HL-60 (cell line): ENCODE measurements around the gene ARHGAP10.
A peak's percentile ranks its signal among the peaks of the same experiment; 100 is the strongest.

Experiments
- DNase-seq, 2 experiments: peaks; one replicate each; pipeline ENCODE4 v3.0.0-alpha.2; 2010 to 2020; ENCODE audit warnings: low read depth in 1 of 2, low spot score in 1 of 2
- H3K27ac ChIP-seq: fragments of 250-450 bp; sonication (Bioruptor Pico); replicated peaks from 2 replicates; pipeline ENCODE4 v1.5.1; 2020; ENCODE audit warnings: mild to moderate bottlenecking, moderate library complexity
- H3K27me3 ChIP-seq: fragments of 250-450 bp; sonication (Bioruptor Pico); 2 replicates; pipeline ENCODE4 v1.5.1; 2021; ENCODE audit warnings: mild to moderate bottlenecking, moderate library complexity; ENCODE audit not compliant: insufficient read depth, poor library complexity, severe bottlenecking
- H3K4me3 ChIP-seq: replicated peaks from 2 replicates; pipeline ENCODE4 v1.5.1; 2011; ENCODE audit warnings: mild to moderate bottlenecking, control low read depth, low read length; ENCODE audit not compliant: insufficient read depth
- CTCF ChIP-seq: IDR thresholded peaks from one replicate; pipeline ENCODE4 v1.5.1; 2011; ENCODE audit warnings: low read length, control low read depth, inconsistent platforms; ENCODE audit not compliant: insufficient read depth
- GABPA ChIP-seq: IDR thresholded peaks from 2 replicates; pipeline ENCODE4 v1.6.1; 2012; ENCODE audit warnings: low read depth
- POLR2AphosphoS5 ChIP-seq: IDR thresholded peaks from 2 replicates; pipeline ENCODE4 v1.6.1; 2012; ENCODE audit warnings: low read depth
- REST ChIP-seq: IDR thresholded peaks from 2 replicates; pipeline ENCODE4 v1.6.1; 2012; ENCODE audit warnings: low read depth; ENCODE audit not compliant: insufficient replicate concordance
- SPI1 ChIP-seq: IDR thresholded peaks from 2 replicates; pipeline ENCODE4 v1.6.1; 2012; ENCODE audit warnings: low read depth, mild to moderate bottlenecking, borderline replicate concordance

Gene ARHGAP10

DNA sequence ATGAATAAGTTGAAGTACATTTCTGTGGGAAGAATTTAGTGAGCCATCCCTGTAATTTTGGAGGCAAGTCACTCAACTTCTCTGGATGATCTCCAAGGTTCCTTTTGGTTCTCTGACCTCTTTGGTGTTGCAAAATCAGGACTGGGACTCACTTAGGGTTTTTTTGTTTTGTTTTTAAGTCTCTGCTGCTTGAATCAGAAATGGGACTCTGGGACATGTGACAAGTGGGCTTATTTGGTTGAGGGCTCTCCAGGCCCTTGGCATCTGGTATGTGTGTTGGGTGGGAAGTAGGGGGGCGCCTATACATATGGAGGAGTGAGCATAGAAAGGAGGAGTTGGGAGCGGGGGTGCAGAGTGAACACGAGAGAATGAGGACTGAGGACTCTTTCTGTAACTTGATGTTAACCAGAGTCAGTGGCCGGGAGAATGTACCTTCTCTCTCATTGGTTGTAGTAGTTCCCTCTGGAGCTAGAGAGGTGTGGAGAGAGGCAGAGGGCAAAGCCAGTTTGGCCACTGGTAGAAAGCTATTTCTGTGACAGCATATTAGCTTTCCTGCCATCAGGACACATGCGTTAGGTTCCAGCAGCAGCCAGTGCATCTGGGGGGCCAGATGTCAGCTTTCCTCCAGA lies 1.9 kb downstream of the ARHGAP10 start:
- TF ChIP-seq CTCF (no peak), POLR2AphosphoS5 (no peak), REST (no peak), GABPA (no peak), SPI1 (no peak)
- H3K27ac ChIP-seq, result no peak overlapping the region
- no peaks in the 10 kb centered on the region for H3K27me3 ChIP-seq
- no peak overlapping the region for H3K4me3 ChIP-seq
- DNase-seq, result no peak

DNA sequence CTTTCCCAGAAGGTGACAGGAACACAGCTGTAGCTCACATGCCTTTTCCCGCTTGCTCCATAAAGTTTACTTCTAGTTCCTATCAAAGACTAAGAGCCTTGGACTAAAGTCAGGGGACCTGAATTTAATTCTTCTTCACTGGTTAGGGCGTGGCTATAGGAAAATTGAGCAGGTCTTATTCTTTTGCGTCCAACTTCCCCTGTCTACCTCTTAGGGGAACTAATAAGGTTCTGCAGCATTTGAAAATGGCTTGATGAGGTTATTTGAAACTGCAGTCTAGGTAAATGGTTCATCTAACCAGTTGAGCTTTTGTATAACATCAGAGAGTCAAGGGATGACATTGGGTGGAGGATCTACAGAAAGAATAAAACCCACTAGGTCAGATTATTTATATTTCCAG lies 2.6 kb downstream of the ARHGAP10 start:
- no peak for TF ChIP-seq CTCF
- no peak for TF ChIP-seq GABPA
- TF ChIP-seq POLR2AphosphoS5, result no peak
- DNase-seq, result peak in 1 of 2 experiments; percentile 7
- Histone ChIP-seq H3K27ac (no peak overlapping the region), H3K27me3 (no peaks in the 10 kb centered on the region), H3K4me3 (no peak overlapping the region)

GRCh38 chr4:147735413-147736301 lies 3.8 kb downstream of the ARHGAP10 start:
- H3K27ac ChIP-seq, result no peak overlapping the region

More at GRCh38 chr4:147735413-147736301, 3.8 kb downstream of the ARHGAP10 start:
- DNase-seq, result no peak
- Histone ChIP-seq H3K4me3 (no peak overlapping the region), H3K27me3 (no peaks in the 10 kb centered on the region)
- TF ChIP-seq POLR2AphosphoS5, result no peak
- TF ChIP-seq GABPA, result no peak
- no peak for TF ChIP-seq REST
- TF ChIP-seq CTCF, result no peak
- no peak for TF ChIP-seq SPI1
